UCSD-AML1 (cell line): Measurements from ENCODE around the gene MUC7.
"Not testable (repeated sequence)": the region's sequence is repeated elsewhere in the genome, so short reads cannot be mapped to it uniquely, and the experiment has no call there.

Experiments
- DNase-seq: peaks from one replicate; lab custom pipeline; 2025; ENCODE audit not compliant: unreplicated experiment; lab: John Stamatoyannopoulos, UW

The MUC7 gene

DNA sequence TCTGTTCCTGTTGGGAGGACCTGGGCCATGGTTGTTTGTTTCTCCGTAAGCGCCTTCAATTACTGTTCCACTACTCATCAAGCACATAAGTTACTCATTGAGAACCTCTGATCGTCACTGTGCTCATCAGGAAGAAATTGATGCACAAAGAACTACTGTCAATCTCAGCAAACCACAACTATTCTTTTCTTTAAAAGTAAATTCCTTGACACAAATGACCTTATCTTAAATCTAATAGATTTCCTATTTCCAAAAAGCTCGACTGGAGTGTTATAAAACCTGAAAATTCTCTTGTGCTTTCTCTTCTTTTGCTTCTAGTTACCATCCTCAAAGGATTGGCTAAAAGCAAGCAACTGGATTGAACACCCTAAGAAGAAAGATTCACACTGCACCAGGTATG is at the start of gene MUC7:
MUC7 (plus strand) TSS at position 301 of the 400 bp plus-strand sequence. CDS start 1,825 bp downstream, outside the sequence.
- no peak for DNase-seq

DNA sequence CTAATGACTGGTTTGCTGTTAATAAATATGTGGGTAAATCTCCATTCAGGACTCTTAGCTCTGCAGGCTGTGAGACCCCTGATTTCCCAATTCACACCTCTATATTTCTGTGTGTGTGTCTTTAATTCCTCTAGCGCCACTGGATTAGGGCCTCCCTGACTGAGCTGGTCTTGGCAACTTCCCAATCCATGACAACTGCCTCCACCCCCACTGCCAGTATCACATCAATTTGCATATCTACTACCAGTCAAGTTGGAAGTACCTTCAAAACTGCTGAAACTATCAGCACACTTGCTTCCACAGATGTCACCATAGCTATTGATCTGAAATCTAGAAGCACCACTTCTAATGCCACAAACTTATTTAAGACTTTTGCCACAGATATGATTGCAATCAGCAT is 46.7 kb upstream of the MUC7 start:
- no peak for DNase-seq

DNA sequence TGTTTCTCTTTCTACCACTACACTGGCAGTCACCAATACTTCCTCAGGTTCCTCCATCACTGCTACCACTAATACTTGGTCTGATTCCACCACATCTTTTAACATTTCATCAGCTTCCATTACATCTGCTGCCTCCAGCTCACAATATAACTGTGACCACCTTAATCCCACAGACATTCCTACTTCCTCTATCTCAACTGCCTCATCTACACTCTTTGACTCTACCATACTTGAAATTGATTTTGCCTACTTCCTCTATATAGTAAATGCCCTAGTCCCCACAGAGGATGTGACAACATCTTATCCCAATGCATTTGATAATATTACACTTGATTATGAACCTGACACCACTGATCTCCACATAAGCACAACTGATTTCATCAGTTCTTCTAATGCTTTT is 45.2 kb upstream of the MUC7 start:
- no peak for DNase-seq

DNA sequence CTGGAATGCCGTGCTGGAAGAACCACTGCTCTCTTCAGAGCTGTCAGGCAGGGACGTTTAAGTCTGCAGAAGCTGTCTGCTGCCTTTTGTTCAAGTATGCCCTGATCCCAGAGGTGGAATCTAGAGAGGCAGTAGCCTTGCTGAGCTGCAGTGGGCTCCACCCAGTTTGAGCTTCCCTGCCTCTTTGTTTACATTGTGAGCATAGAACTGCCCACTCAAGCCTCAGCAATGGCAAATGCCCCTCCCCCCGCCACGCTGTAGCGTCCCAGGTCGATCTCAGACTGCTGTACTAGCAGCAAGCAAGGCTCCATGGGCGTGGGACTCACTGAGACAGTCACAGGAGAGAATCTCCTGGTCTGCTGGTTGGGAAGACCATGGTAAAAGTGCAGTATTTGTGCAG is 34.8 kb upstream of the MUC7 start:
- no peak for DNase-seq

DNA sequence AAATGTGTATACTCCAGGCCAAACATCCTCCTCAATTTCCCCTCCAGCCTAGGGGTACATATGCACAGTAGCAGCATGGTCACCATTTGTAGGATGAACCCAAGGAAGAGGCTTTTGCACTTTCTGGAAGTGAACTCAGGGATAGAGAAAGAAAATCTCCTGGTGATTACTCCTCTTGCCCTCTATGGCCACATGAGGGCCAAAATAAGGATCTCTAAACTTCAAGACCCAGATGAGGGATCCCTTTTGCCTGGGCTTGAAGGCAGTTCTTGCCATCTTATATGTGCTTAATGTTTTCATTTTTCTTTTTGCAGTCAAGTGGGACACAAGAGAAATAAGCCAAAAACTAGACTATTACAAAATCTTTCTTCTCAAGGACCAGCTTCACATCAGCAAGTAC is 29.5 kb upstream of the MUC7 start:
- no peak for DNase-seq

DNA sequence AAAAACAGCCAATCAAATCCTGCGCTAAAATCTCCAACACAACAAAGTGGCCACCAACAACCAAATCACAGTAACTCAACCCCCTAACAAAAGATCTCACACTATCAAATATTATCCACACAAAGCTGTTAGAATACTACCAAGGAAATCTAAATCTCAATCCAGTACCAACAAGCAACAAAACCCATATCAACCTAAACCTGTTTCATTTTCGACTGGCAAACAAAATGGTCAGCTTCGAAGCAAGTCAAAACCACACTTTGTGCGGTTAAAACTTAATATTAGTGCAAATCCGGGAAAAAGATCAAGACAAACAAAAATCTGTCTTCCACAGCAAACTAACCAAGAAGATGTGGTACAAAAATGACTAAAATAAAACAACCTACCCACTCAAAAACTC is 28.7 kb upstream of the MUC7 start:
- DNase-seq: no peak

DNA sequence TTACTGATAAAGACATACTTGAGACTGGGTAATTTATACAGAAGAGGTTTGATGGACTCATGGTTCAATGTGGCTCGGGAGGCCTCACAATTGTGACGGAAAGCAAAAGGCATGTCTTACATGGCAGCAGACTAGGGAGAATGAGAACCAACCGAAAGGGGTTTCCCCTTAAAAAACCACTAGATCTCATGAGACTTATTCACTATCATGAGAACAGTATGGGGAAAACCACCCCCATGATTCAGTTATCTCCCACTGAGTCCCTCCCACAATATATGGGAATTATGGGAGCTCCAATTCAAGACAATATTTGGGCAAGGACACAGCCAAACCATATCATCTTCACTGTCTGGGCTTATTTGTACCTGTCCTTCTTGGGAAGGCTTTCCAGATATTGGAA is 22.8 kb upstream of the MUC7 start:
- no peak for DNase-seq

DNA sequence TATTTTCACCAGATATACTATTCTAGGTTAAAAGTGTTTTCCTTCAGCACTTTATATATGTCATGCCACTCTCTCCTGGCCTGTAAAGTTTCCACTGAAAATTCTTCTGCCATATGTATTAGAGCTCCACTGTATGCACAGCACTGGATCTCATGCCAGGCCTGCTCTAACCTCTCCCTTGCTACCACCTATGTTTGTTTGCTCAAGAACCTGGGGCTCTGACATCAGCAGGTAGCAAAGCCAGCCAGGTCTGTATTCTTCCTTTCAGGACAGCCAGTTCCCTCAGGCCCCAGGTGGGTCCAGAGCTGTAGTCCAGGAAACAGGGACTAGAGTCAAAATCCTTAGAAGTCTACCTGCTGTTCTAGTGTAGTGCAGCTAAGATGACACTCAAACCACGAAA is 19.1 kb upstream of the MUC7 start:
- no peak for DNase-seq

DNA sequence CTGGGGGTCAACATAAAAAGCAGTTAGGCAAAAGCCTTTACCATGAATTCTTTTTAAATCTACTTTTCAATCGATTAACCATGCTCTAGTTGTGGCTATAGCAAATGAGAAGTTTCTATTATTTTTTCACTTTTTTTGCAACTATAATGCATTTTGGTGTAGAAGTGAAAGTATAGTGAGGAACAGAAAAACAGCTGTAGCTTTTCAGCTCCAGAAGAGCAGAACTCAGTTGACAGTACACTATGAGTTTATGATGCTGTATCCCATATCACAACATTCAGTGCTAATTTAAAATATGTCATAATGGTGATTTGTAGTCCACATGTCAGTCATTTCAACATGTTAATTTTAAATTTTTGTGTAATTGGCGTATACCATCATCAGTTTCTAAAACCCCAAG is 8.7 kb upstream of the MUC7 start:
- DNase-seq: no peak

DNA sequence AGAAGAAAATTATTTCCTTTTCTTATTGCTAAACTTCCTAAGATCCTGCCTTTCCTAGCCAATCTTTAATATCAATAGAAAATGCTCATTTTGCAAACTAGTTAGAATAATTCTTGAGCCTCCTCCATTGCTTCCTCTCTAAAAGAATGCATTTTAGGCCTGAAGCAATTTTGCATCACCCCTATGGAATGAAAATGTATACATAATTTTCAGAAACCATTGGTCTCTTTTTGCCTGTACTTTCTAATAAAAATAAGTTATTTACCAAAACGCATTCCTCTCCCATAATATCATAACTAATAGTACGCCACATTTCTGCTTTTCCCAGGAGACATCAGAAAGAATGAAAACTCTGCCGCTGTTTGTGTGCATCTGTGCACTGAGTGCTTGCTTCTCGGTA is 1.7 kb downstream of the MUC7 start:
- DNase-seq: no peak

DNA sequence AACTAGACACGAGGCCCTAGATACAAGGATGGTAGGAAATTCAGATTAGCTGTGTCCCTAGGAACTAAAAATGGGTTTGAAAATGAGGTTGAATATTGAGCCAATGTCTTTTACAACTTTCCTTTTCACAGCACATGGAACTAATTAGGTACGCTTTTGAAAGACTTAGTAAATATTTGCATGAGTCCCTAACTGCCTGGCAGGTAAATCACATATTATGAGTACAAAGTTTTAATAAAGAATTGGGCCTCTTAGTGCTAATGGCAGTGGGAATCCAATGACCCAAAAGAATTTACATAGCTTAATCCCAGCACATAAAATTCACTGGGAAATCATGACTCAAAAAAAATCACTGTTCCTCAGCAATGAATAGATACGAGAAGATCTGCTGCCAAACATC is 16.8 kb downstream of the MUC7 start:
- no peak for DNase-seq

DNA sequence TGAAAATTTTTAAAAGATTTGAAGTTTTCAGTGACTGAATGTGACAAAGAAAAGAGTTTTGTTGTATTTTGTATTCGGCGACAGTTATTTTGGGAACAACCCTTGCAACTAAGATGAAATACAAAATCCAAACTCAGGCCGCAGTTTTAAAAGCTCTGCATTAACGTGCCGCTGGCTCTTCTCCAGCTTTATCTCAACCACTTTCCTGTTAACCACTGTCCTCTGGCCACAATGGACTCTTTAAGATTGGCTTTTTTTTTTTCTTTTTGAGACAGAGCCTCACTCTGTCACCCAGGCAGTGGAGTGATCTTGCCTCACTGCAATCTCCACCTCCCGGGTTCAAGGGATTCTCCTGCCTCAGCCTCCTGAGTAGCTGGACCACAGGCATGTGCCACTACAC is 24.2 kb downstream of the MUC7 start:
- DNase-seq: no peak

DNA sequence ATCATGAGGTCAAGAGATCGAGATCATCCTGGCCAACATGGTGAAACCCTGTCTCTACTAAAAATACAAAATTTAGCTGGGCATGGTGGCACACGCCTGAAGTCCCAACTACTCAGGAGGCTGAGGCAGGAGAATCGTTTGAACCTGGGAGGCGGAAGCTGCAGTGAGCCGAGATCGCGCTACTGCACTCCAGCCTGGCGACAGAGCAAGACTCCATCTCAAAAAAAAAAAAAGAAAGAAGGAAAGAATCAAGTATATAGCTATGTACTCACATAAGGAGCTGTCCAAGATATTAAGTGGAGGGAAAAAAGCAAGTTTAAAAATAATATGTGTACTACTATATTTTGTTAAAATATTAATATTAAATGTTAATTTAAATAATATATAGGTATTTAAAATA is 29.8 kb downstream of the MUC7 start:
- DNase-seq: not testable (repeated sequence)

DNA sequence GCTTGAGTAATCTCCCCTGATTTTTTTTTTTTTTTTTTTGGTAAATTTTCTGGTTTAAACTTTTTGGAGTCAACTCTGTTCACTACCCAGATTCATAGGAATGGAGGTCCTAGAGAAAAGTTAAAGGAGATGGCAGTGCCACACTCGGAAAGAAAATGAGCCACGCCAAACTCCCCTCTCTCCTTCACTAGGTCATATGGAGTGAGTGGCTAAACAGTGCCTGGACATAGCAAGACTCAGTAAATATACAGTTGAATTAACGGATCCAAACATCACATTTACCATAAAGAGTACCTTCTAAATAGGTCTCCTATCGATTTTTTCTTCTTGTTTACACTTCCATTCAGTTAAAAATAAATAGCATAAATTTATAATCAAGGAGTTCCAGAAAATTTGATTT is 32.7 kb downstream of the MUC7 start:
- DNase-seq: no peak

DNA sequence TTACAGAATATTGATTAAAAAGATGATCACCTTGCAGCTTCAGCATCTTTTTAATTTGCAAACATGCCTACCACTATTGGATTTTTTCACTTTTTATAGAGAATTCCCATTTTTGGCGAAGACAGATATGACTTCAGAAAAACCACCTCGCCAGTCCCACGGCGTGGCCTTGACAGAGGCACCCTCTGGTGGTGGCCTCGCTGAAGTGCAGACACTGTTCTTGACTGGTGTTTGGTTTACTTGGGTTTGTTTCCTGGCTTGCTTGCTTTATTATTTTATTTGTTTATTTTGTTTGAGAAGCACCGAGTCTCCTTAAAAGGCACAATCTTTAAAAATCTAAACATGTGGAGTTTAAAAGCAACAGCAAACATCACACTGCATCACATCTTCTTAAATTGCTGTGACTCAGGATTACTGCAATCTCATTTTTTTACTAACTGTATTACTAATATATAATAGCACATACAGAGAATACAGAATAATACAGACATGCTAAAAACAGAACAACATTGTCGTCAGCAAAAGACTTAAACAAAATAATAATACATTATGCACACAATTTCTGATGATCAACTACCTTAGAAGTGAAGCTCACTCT is 33.3 kb downstream of the MUC7 start:
- DNase-seq: peak; percentile 29

DNA sequence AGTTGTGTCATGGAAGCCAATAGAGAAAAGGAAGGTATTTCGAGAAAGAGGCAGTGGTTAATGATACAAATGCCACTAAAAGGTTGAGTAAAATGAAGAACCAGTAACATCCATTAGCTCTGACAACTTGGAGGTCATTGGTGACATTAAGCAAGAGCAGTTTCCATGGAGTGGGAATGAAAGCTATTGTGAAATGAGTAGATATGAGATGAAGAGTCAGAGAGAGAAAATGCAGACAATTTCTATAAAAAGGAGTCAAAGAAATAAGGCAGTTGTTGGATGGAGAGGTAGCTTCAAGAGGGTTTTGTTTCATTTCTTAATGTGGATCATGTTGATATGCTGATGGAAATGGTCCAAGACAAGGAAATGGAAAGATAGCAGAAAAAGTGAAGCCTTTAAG is 36.8 kb downstream of the MUC7 start:
- DNase-seq: no peak

DNA sequence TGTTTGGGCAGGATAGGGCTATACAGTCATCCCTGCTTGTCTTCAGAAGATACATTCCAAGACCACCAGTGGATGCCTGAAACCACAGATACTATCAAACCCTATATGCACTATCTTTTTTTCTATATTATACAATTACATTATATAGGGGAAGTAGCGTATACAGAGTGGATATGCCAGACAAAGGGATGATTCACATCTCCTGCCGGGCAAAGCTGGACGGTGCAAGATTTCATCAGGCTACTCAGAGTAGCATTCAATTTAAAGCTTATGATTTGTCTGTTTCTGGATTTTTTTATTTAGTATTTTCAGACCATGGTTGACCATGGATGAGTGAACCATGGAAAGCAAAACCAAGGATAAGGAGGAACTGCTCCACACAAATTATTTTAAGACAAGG is 39.4 kb downstream of the MUC7 start:
- DNase-seq: no peak

DNA sequence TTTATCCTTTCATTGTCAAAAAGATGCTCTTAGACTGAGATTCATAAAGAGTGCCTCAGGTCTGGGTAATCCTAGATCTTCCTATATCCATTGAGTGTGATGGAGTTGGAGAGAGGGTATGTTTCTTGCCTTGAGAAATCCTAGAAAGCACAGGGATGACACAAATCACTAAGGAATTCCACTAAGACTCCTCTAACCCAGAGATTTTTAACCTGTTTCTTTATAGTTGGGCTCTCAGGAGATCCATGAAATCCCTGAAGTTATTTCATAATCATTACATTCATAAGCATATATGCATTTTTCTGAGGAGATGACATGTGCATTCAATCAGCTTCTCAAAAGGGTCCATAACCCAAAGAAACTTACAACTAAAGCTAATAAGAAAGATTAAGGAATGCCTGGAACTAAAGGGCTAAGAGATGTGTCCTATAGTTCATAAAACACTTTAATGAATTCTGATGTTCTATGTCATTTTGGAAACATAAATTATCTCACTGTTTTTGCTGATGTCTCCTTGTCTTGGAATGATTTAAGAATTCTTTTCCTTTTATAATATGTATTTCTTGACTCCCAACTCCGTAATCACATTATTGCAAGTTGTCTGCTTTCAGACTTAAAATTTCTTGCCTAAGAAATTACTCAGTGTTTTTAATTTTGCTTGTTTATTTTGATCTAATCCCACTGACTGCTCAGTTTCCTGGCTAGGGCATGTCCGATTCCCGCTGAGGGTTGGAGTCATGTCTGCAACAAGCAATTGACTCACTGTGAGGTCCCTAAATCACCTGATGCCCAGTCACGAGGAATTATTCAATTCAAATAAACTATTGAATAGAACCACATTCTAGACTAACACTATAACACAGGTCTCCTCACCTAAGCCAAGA is 43.6 kb downstream of the MUC7 start:
- no peak for DNase-seq

DNA sequence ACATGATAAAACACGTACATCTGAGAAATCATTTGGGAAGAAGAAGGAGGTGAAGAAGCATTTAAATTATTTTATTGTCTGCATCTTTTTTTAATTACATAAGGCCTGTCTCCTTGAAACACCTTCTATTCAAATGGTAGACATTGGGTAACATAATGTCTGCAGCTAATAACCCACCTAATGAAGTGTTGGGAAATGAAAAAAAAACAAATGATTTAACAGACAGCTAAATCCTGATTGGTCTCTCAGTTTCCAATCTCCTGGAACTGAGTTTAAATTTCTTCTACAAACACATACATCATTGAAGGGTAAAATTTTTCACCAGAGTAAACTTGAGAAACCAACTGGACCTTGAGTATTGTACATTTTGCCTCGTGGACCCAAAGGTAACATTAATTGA is 46.3 kb downstream of the MUC7 start, which contains the start of gene AMTN:
AMTN (plus strand) TSS at position 301 of the 400 bp plus-strand sequence. CDS start 209 bp downstream, outside the sequence.
- DNase-seq: no peak

DNA sequence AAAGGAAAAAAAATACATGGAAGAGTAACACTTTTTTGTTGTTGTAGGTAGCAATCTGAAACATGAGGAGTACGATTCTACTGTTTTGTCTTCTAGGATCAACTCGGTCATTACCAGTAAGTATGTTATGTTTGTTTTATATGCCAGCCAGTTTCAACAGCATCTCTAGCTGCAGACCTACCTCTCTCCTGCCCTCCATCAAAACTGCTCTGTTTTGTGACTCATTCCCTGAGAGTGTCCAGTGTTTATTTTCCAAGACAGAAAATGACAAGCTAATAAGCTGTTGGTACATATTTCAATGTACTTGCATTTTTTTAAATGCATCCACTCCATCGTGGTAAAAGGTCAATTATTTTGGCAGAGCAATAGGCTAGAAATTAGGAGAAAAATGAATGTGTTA is 46.7 kb downstream of the MUC7 start:
- DNase-seq: no peak

DNA sequence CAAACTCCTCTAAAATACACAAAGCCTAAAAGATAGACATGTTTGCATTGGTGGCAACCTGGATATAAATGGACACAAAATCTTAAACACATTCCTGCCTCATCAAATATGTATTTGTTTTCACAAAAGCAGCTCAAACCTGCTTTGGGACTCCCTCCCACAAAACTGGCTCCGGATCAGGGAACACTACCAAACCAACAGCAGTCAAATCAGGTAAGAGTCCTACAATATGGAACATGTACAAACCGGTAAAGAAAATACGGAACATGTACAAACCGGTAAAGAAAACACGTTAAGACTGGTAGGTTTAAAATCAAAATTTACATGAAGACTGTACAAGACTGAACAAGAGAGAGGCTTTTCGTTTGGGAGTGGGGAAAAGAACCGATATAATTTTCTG is 50.6 kb downstream of the MUC7 start:
- DNase-seq: no peak

DNA sequence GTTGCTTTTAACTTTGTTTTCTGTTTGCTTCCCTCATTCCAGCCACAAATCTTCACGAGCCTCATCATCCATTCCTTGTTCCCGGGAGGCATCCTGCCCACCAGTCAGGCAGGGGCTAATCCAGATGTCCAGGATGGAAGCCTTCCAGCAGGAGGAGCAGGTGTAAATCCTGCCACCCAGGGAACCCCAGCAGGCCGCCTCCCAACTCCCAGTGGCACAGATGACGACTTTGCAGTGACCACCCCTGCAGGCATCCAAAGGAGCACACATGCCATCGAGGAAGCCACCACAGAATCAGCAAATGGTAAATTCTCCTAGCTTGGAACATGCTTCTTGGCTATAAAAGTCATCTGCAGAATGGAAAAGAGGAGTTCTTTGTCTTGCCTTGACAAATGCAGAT is 59.0 kb downstream of the MUC7 start:
- DNase-seq: no peak

DNA sequence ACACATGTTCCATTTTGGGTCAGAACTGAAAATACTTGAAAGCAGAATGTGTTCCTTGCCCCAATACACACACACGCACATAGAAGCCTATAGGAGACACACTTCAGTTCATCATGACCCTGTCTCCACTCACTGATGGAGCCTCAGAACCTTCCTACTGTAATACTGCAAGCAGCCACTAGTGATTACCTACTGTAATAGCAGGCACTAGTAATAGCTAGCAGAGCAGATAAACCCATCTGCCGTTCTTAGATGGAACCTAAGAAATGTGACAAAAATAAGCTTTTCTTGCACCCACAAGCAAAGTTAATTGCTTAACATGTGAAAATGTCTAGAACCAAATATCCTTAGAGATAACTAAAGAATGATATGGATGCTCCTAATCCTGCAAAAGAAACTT is 60.0 kb downstream of the MUC7 start:
- no peak for DNase-seq
